Measurements from ENCODE around the gene SMC5. TPM values are rescaled to one million over a fixed set of nuclear protein-coding genes. Genes with fewer than 3 reads are reported as not detected.

Gene SMC5
- total and polyA plus RNA-seq, 2 of the 13 experiments (the other 11 are each of a cell fraction or from before 2014, with no cell fraction given), result 7.2 to 26.7 TPM

DNA sequence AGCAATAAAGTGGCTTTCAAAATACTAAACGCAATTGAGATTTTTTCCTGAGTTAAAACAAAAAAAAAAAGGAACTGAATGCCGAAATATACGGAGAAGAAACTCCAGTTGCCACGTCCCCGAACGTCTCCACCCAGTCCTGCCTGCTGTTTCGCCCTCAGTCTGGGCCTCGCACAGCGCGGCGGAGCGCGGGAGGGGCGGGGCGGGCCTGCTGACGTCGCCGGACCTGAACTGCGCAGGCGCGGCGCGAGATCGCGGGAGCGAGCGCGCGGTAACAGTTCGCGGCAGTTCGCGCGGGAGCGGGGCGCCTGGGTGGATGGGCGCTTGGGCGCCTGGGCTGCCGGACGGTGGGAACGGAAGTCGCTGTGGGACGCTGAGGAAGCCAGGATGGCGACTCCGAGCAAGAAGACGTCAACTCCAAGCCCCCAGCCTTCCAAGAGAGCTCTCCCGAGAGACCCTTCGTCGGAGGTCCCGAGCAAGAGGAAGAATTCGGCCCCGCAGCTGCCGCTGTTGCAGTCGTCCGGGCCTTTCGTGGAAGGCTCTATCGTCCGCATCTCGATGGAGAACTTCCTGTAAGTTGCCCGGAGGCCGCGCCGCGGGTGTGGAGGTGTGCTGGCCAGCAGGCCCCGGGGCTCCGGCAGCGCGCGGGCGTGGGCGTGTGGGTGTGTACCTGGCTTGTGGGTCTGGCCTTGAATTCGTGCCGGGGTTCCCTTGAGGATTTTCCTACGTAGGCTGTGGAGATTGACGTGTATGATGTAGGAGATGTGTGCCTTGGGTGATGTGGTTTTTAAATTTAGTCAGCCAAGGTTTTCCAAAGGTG lies at the start of gene SMC5 (continued):
- peak; percentile 74 for TF ChIP-seq MED8 (CRISPR knock-in tag; IDR thresholded peaks at IDR 0.05; ENCODE audit: insufficient replicate concordance)
- no peak for TF ChIP-seq JARID2 (CRISPR knock-in tag; IDR thresholded peaks at IDR 0.05; ENCODE audit: insufficient replicate concordance)
- no peak for TF ChIP-seq FOXK1 (CRISPR knock-in tag; IDR thresholded peaks at IDR 0.05; ENCODE audit: borderline replicate concordance, low read depth)
- 0 out of 2 replicates have a peak, but pooled peaks have one; percentile 74 for TF ChIP-seq POLR2AphosphoS2 (IDR thresholded peaks at IDR 0.05; ENCODE audit: low read depth, low read length)
- TF ChIP-seq MED1 (CRISPR knock-in tag; IDR thresholded peaks at IDR 0.05), result peak; percentile 76
- TF ChIP-seq RAD21 (CRISPR knock-in tag; IDR thresholded peaks at IDR 0.05), result peak; percentile 60
- TF ChIP-seq IRF9 (CRISPR knock-in tag; IDR thresholded peaks at IDR 0.05; ENCODE audit: borderline replicate concordance), result peak; percentile 70; the same call in 1 of the 2 replicates
- TF ChIP-seq ZNF768 (CRISPR knock-in tag; IDR thresholded peaks at IDR 0.05), result peak; percentile 86
- peak; percentile 74 for TF ChIP-seq ZNF230 (CRISPR knock-in tag; IDR thresholded peaks at IDR 0.05)
- TF ChIP-seq, protein P1, sequence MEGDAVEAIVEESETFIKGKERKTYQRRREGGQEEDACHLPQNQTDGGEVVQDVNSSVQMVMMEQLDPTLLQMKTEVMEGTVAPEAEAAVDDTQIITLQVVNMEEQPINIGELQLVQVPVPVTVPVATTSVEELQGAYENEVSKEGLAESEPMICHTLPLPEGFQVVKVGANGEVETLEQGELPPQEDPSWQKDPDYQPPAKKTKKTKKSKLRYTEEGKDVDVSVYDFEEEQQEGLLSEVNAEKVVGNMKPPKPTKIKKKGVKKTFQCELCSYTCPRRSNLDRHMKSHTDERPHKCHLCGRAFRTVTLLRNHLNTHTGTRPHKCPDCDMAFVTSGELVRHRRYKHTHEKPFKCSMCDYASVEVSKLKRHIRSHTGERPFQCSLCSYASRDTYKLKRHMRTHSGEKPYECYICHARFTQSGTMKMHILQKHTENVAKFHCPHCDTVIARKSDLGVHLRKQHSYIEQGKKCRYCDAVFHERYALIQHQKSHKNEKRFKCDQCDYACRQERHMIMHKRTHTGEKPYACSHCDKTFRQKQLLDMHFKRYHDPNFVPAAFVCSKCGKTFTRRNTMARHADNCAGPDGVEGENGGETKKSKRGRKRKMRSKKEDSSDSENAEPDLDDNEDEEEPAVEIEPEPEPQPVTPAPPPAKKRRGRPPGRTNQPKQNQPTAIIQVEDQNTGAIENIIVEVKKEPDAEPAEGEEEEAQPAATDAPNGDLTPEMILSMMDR (CRISPR knock-in tag; IDR thresholded peaks at IDR 0.05), result no peak
- no peak for TF ChIP-seq ZMAT5 (CRISPR knock-in tag; IDR thresholded peaks at IDR 0.05; ENCODE audit: borderline replicate concordance, low read depth)
- TF ChIP-seq REPIN1 (CRISPR knock-in tag; IDR thresholded peaks at IDR 0.05; ENCODE audit: borderline replicate concordance, low read depth), result peak; percentile 68; the same call in 1 of the 2 replicates
- peak in 1 of 2 experiments; percentile 66; a peak in 2 of 4 replicates for TF ChIP-seq ATF4 (CRISPR knock-in tag; IDR thresholded peaks at IDR 0.05)
- TF ChIP-seq, protein P2, sequence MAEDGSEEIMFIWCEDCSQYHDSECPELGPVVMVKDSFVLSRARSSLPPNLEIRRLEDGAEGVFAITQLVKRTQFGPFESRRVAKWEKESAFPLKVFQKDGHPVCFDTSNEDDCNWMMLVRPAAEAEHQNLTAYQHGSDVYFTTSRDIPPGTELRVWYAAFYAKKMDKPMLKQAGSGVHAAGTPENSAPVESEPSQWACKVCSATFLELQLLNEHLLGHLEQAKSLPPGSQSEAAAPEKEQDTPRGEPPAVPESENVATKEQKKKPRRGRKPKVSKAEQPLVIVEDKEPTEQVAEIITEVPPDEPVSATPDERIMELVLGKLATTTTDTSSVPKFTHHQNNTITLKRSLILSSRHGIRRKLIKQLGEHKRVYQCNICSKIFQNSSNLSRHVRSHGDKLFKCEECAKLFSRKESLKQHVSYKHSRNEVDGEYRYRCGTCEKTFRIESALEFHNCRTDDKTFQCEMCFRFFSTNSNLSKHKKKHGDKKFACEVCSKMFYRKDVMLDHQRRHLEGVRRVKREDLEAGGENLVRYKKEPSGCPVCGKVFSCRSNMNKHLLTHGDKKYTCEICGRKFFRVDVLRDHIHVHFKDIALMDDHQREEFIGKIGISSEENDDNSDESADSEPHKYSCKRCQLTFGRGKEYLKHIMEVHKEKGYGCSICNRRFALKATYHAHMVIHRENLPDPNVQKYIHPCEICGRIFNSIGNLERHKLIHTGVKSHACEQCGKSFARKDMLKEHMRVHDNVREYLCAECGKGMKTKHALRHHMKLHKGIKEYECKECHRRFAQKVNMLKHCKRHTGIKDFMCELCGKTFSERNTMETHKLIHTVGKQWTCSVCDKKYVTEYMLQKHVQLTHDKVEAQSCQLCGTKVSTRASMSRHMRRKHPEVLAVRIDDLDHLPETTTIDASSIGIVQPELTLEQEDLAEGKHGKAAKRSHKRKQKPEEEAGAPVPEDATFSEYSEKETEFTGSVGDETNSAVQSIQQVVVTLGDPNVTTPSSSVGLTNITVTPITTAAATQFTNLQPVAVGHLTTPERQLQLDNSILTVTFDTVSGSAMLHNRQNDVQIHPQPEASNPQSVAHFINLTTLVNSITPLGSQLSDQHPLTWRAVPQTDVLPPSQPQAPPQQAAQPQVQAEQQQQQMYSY (CRISPR knock-in tag; IDR thresholded peaks at IDR 0.05), result no peak; the same call in 1 of the 2 replicates
- peak; percentile 44; the same call in 1 of the 2 replicates for TF ChIP-seq GFI1 (CRISPR knock-in tag; IDR thresholded peaks at IDR 0.05; ENCODE audit: borderline replicate concordance)
- no peak for TF ChIP-seq ZNF337 (CRISPR knock-in tag; IDR thresholded peaks at IDR 0.05; ENCODE audit: borderline replicate concordance, low read depth)
- TF ChIP-seq SMC3 (IDR thresholded peaks at IDR 0.05; ENCODE audit: low read length), result no peak
- TF ChIP-seq HOXA3 (CRISPR knock-in tag; IDR thresholded peaks at IDR 0.05), result peak; percentile 90
- TF ChIP-seq, protein P3, sequence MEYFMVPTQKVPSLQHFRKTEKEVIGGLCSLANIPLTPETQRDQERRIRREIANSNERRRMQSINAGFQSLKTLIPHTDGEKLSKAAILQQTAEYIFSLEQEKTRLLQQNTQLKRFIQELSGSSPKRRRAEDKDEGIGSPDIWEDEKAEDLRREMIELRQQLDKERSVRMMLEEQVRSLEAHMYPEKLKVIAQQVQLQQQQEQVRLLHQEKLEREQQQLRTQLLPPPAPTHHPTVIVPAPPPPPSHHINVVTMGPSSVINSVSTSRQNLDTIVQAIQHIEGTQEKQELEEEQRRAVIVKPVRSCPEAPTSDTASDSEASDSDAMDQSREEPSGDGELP (IDR thresholded peaks at IDR 0.05; ENCODE audit: borderline replicate concordance, low read depth), result no peak

Data from HepG2 (cell line).